HG02973 (cell line): ENCODE measurements around the gene MALT1.
A peak's percentile ranks its signal among the peaks of the same experiment; 100 is the strongest.
"Not testable (repeated sequence)": the region's sequence is repeated elsewhere in the genome, so short reads cannot be mapped to it uniquely, and the experiment has no call there.

Source experiments
- ATAC-seq: cut with Tn5 transposase; IDR thresholded peaks from one replicate; pipeline ENCODE4 v1.9.1; 2021; ENCODE audit warnings: moderate library complexity; ENCODE audit not compliant: unreplicated experiment

Gene MALT1

GRCh38 chr18:58768293-58768974 lies 97.2 kb downstream of the MALT1 start:
- ATAC-seq = peak; percentile 80

GRCh38 chr18:58769321-58769720 lies 98.1 kb downstream of the MALT1 start:
- no peak for ATAC-seq

GRCh38 chr18:58770601-58771000 lies 99.3 kb downstream of the MALT1 start:
- ATAC-seq = no peak

GRCh38 chr18:58772161-58772560 lies 100.9 kb downstream of the MALT1 start:
- no peak for ATAC-seq

- no peak for ATAC-seq
Measured at GRCh38 chr18:58776084-58776483, 104.8 kb downstream of the MALT1 start.

GRCh38 chr18:58776541-58776940 lies 105.3 kb downstream of the MALT1 start:
- not testable (repeated sequence) for ATAC-seq

GRCh38 chr18:58777471-58777870 lies 106.2 kb downstream of the MALT1 start:
- no peak for ATAC-seq

- ATAC-seq = no peak
Measured at GRCh38 chr18:58779529-58779928, 108.3 kb downstream of the MALT1 start.

GRCh38 chr18:58780045-58780444 lies 108.8 kb downstream of the MALT1 start:
- no peak for ATAC-seq

GRCh38 chr18:58781627-58782194 lies 110.4 kb downstream of the MALT1 start:
- ATAC-seq = no peak

GRCh38 chr18:58784601-58785137 lies 113.4 kb downstream of the MALT1 start:
- ATAC-seq = no peak

- ATAC-seq = no peak
Measured at GRCh38 chr18:58785171-58785805, 114.0 kb downstream of the MALT1 start.

- no peak for ATAC-seq
Measured at GRCh38 chr18:58785870-58786269, 114.6 kb downstream of the MALT1 start.

- no peak for ATAC-seq
Measured at GRCh38 chr18:58787536-58788149, 116.4 kb downstream of the MALT1 start.

- no peak for ATAC-seq
Measured at GRCh38 chr18:58788470-58788869, 117.2 kb downstream of the MALT1 start.

GRCh38 chr18:58788971-58789875 lies 118.0 kb downstream of the MALT1 start:
- no peak for ATAC-seq

GRCh38 chr18:58789876-58790240 lies 118.6 kb downstream of the MALT1 start:
- ATAC-seq = no peak

GRCh38 chr18:58792086-58792485 lies 120.8 kb downstream of the MALT1 start:
- peak; percentile 96 for ATAC-seq

GRCh38 chr18:58793361-58793760 lies 122.1 kb downstream of the MALT1 start:
- ATAC-seq = no peak

GRCh38 chr18:58796220-58796619 lies 125.0 kb downstream of the MALT1 start:
- no peak for ATAC-seq

- ATAC-seq = peak; percentile 82
Measured at GRCh38 chr18:58800582-58800981, 129.3 kb downstream of the MALT1 start.
